Upper lobe of right lung (tissue), 1 donor: ENCODE measurements around the gene ZNF800. TPM values are rescaled to one million over a fixed set of nuclear protein-coding genes. Genes with fewer than 3 reads are reported as not detected.

Source experiments
- ATAC-seq: fragments of 200-7000 bp; cut with Tn5 transposase; one replicate; pipeline ENCODE4 v1.9.1; 2020; ENCODE audit warnings: mild to moderate bottlenecking, moderate library complexity
- DNase-seq: peaks from one replicate; pipeline ENCODE4 v3.0.0-alpha.2; 2020
- H3K27ac ChIP-seq: fragments of 200-600 bp; one replicate; pipeline ENCODE4 v1.8.0; 2022
- H3K27me3 ChIP-seq: fragments of 200-600 bp; one replicate; pipeline ENCODE4 v1.8.0; 2022; ENCODE audit warnings: mild to moderate bottlenecking
- H3K36me3 ChIP-seq: fragments of 200-600 bp; one replicate; pipeline ENCODE4 v1.8.0; 2022
- H3K4me1 ChIP-seq: fragments of 200-600 bp; one replicate; pipeline ENCODE4 v1.8.0; 2022
- H3K4me3 ChIP-seq: fragments of 200-600 bp; one replicate; pipeline ENCODE4 v1.8.0; 2022; ENCODE audit warnings: mild to moderate bottlenecking
- H3K9me3 ChIP-seq: fragments of 200-600 bp; one replicate; pipeline ENCODE4 v1.8.0; 2022
- CTCF ChIP-seq: fragments of 200-600 bp; IDR thresholded peaks from one replicate; pipeline ENCODE4 v1.8.0; 2022; ENCODE audit warnings: antibody characterized with exemption
- intact Hi-C: fragments of 100-400 bp; cut with DNase I; formaldehyde crosslinking; loops from one replicate; pipeline ENCODE4 v1.11.0; 2022
- total RNA-seq: library from RNA; stranded (reverse); fragmentation: NEBNext Ultra II Directional; extraction: Animal tissue kit (Norgen Biotek cat#: 25700); gene quantifications from one replicate; pipeline ENCODE4 v1.2.1, GENCODE V29; 2021
- donor health status: DM: no; HTN: yes; CAD: no; lungs with severe emphysema.

The ZNF800 gene
- total RNA-seq, 1 donor from 2014 or later = 34.9 TPM

DNA sequence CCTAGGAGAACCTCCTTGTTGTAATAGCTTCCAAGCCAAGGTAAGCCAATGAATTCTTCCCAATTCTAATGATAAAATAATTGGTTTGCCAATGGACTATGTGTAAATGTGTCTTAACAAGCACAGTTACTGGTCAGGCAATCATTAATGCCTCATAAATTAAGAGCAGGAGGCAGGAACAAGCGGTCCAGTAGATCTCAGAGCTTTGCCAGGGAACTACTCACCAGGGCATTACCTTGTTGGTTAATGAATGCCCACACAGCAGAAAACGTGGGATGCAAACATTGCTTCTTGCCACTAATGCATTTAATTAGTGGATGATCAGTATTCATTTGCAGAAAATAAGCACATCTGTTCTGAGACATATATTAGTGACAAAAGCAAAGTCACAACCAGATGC lies 26.7 kb upstream of the ZNF800 start:
- intact Hi-C loops = no loop called here
- Histone ChIP-seq H3K9me3 (no peaks in the 10 kb centered on the region), H3K27me3 (no peaks in the 10 kb centered on the region), H3K4me3 (no peak overlapping the region), H3K27ac (no peak overlapping the region), H3K4me1 (no peaks in the 10 kb centered on the region), H3K36me3 (no peaks in the 10 kb centered on the region)
- ATAC-seq (no peak), DNase-seq (no peak)
- TF ChIP-seq CTCF = no peak

DNA sequence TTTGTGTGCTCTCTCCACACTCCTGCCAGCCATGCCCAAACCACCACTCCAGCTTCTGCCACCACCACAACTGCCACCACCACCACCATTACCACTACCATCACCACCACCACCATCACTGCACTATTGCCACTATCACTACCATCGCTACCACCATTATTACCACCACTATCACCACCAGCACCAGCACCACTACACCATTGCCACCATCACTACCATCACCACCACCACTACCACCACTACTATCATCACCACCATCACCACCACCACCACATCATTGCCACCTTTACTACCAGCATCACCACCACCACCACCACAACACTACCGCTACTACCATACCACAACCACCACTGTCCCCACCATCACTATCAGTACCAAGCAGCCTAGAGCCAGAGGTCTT lies 26.0 kb upstream of the ZNF800 start:
- Histone ChIP-seq H3K9me3 (no peaks in the 10 kb centered on the region), H3K27me3 (no peaks in the 10 kb centered on the region), H3K27ac (no peak overlapping the region), H3K4me1 (peaks cover 4% of the 10 kb centered on the region), H3K4me3 (no peak overlapping the region), H3K36me3 (no peaks in the 10 kb centered on the region)
- no peak for DNase-seq
- ATAC-seq = no peak
- TF ChIP-seq CTCF = no peak
- intact Hi-C loops = no loop called here

- intact Hi-C loops = no loop called here
- Histone ChIP-seq H3K36me3 (no peaks in the 10 kb centered on the region), H3K4me3 (no peak overlapping the region), H3K27ac (no peak overlapping the region), H3K27me3 (no peaks in the 10 kb centered on the region), H3K4me1 (peaks cover 4% of the 10 kb centered on the region), H3K9me3 (no peaks in the 10 kb centered on the region)
- TF ChIP-seq CTCF = no peak
- ATAC-seq = no peak
- DNase-seq = no peak
Observed at GRCh38 chr7:127417346-127417745, 24.8 kb upstream of the ZNF800 start.

GRCh38 chr7:127415060-127415742 lies 22.7 kb upstream of the ZNF800 start:
- no peaks in the 10 kb centered on the region for H3K36me3 ChIP-seq
- H3K4me1 ChIP-seq = peaks cover 4% of the 10 kb centered on the region
- intact Hi-C loops = no loop called here
- DNase-seq = no peak
- TF ChIP-seq CTCF = no peak
- H3K4me3 ChIP-seq = no peak overlapping the region
- no peak overlapping the region for H3K27ac ChIP-seq
- ATAC-seq = no peak
- H3K9me3 ChIP-seq = no peaks in the 10 kb centered on the region
- no peaks in the 10 kb centered on the region for H3K27me3 ChIP-seq

GRCh38 chr7:127413962-127414361 lies 21.5 kb upstream of the ZNF800 start:
- DNase-seq = no peak
- TF ChIP-seq CTCF = no peak

GRCh38 chr7:127413326-127413725 lies 20.8 kb upstream of the ZNF800 start:
- H3K4me1 ChIP-seq = peaks cover 4% of the 10 kb centered on the region
- H3K27me3 ChIP-seq = no peaks in the 10 kb centered on the region
- no peak overlapping the region for H3K4me3 ChIP-seq
- no peak for DNase-seq
- H3K9me3 ChIP-seq = no peaks in the 10 kb centered on the region
- no peak for TF ChIP-seq CTCF
- intact Hi-C loops = no loop called here
- no peak overlapping the region for H3K27ac ChIP-seq
- ATAC-seq = no peak
- H3K36me3 ChIP-seq = no peaks in the 10 kb centered on the region

More at GRCh38 chr7:127413962-127414361, 21.5 kb upstream of the ZNF800 start:
- intact Hi-C loops = no loop called here
- no peak overlapping the region for H3K27ac ChIP-seq
- no peaks in the 10 kb centered on the region for H3K36me3 ChIP-seq
- H3K4me1 ChIP-seq = peaks cover 4% of the 10 kb centered on the region
- peak; percentile 26 for ATAC-seq
- H3K27me3 ChIP-seq = no peaks in the 10 kb centered on the region
- H3K9me3 ChIP-seq = no peaks in the 10 kb centered on the region
- H3K4me3 ChIP-seq = no peak overlapping the region
